ENCODE data around the gene NAP1L3. TPM values are rescaled to one million over a fixed set of nuclear protein-coding genes. Genes with fewer than 3 reads are reported as not detected.

Gene NAP1L3
- total RNA-seq, 1 experiment from 2014 or later = 1.5 TPM

DNA sequence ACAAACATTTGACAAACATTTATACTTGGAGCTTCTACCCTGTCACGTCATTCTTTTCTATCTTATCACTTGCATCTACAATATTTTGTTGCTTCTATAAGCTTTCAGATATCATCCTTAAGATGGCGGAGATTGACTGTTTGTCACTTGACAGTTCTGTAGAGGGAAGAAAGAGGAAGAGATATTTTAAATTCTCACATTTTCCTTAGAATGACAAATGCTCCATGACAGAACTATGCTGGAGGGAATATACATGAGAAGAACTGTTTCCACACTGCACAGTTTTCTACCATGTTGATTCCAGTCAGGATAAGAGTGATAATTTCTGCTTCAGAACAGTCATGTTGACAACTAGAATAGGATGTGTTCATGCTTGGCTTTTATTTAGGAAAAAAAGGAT lies 30.3 kb upstream of the NAP1L3 start:
- intact Hi-C loops (cut with micrococcal nuclease) = no loop called here
- no peaks in the 10 kb centered on the region for H3K36me3 ChIP-seq (ENCODE audit: low read depth, low read length)
- no peaks in the 10 kb centered on the region for H3K9me3 ChIP-seq (ENCODE audit: low read length)
- no peaks in the 10 kb centered on the region for H3K4me1 ChIP-seq (ENCODE audit: insufficient read depth, low read length)
- ATAC-seq (no peak), DNase-seq (no peak)
- no peak overlapping the region for H3K27ac ChIP-seq (ENCODE audit: low read length)
- H3K79me2 ChIP-seq (ENCODE audit: low read length) = no peaks in the 10 kb centered on the region
- ChIA-PET CTCF (no interaction called here), POLR2A (ENCODE audit: unreplicated experiment) (no interaction called here)
- no peaks in the 10 kb centered on the region for H3K9me2 ChIP-seq (replicated peaks; ENCODE audit: low read length)
- no peaks in the 10 kb centered on the region for H3F3A ChIP-seq (ENCODE audit: low read length, unreplicated experiment)
- BruUV-seq (replicated peaks) = no TSS peak
- no peaks in the 10 kb centered on the region for H4K20me1 ChIP-seq (ENCODE audit: low read length)
- H3K9ac ChIP-seq (ENCODE audit: low read length) = no peak overlapping the region
- TF ChIP-seq EZH2phosphoT487 (IDR thresholded peaks at IDR 0.05; ENCODE audit: borderline replicate concordance, low read length) = no peak
- TF ChIP-seq, protein P1, sequence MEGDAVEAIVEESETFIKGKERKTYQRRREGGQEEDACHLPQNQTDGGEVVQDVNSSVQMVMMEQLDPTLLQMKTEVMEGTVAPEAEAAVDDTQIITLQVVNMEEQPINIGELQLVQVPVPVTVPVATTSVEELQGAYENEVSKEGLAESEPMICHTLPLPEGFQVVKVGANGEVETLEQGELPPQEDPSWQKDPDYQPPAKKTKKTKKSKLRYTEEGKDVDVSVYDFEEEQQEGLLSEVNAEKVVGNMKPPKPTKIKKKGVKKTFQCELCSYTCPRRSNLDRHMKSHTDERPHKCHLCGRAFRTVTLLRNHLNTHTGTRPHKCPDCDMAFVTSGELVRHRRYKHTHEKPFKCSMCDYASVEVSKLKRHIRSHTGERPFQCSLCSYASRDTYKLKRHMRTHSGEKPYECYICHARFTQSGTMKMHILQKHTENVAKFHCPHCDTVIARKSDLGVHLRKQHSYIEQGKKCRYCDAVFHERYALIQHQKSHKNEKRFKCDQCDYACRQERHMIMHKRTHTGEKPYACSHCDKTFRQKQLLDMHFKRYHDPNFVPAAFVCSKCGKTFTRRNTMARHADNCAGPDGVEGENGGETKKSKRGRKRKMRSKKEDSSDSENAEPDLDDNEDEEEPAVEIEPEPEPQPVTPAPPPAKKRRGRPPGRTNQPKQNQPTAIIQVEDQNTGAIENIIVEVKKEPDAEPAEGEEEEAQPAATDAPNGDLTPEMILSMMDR (conservative IDR thresholded peaks at IDR 0.05; ENCODE audit: low read depth, low read length) = no peak
- TF ChIP-seq EZH2 (IDR thresholded peaks at IDR 0.05; ENCODE audit: low read length, unreplicated experiment) = no peak
- no peak overlapping the region for H3K4me3 ChIP-seq (ENCODE audit: low read length)
- H3K27me3 ChIP-seq (ENCODE audit: low read length) = no peaks in the 10 kb centered on the region
- H3K4me2 ChIP-seq (ENCODE audit: low read length) = no peak overlapping the region
- no peak overlapping the region for H2AFZ ChIP-seq (ENCODE audit: low read length)

DNA sequence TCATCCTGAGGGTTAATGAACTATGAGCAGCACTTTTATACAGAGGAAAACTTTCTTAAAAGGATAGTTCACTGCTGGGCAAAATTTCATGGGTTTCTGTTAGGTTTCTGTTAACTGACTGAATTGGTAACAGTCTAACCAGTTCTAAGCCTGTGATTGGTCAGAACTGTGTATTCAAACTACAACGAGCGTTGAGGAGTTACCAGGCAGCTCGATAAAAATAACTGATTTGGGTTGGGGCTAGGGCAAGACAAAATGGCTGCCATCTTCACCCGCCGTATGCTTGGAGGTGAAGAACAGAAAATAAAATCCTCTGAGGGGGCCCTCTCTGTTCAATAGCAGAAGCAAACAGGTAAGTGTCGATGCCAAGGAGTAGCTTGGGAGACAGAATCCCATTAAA lies 22.6 kb upstream of the NAP1L3 start:
- H3K9me3 ChIP-seq (ENCODE audit: low read length) = no peaks in the 10 kb centered on the region
- H3K27me3 ChIP-seq (ENCODE audit: low read length) = no peaks in the 10 kb centered on the region
- TF ChIP-seq EZH2 (IDR thresholded peaks at IDR 0.05; ENCODE audit: low read length, unreplicated experiment) (no peak), EZH2phosphoT487 (IDR thresholded peaks at IDR 0.05; ENCODE audit: borderline replicate concordance, low read length) (no peak)
- TF ChIP-seq, protein P1 (conservative IDR thresholded peaks at IDR 0.05; ENCODE audit: low read depth, low read length) = no peak
- no peaks in the 10 kb centered on the region for H3K4me1 ChIP-seq (ENCODE audit: insufficient read depth, low read length)
- BruUV-seq (replicated peaks) = no TSS peak
- no peaks in the 10 kb centered on the region for H3K79me2 ChIP-seq (ENCODE audit: low read length)
- no peak overlapping the region for H2AFZ ChIP-seq (ENCODE audit: low read length)
- DNase-seq (no peak), ATAC-seq (no peak)
- no peak overlapping the region for H3K4me3 ChIP-seq (ENCODE audit: low read length)
- H3F3A ChIP-seq (ENCODE audit: low read length, unreplicated experiment) = no peaks in the 10 kb centered on the region
- H3K9ac ChIP-seq (ENCODE audit: low read length) = no peak overlapping the region
- POLR2A ChIA-PET (ENCODE audit: unreplicated experiment) = no interaction called here
- H3K36me3 ChIP-seq (ENCODE audit: low read depth, low read length) = no peaks in the 10 kb centered on the region
- H3K4me2 ChIP-seq (ENCODE audit: low read length) = no peak overlapping the region
- no peak overlapping the region for H3K27ac ChIP-seq (ENCODE audit: low read length)
- CTCF ChIA-PET = no interaction called here
- no peaks in the 10 kb centered on the region for H4K20me1 ChIP-seq (ENCODE audit: low read length)
- no peaks in the 10 kb centered on the region for H3K9me2 ChIP-seq (replicated peaks; ENCODE audit: low read length)
- intact Hi-C loops (cut with micrococcal nuclease) = no loop called here

DNA sequence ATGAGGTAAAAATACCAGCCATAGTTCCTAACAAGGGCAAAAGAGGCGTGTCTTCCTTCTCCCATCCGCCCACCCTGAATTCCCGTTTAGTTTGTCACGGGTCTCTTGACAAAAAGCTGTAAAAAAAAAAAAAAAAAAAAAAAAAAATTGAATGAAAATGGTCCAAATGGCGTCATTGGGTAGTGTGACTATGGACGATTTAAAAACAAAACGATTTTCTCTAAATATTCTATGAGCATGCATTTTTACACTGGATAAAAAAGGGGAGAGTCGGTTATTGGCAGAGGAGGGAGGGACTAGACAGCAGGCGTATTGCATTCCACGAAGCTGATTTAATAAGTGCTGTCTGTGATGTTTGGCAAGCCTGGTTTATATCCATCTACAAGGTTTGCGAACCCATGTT lies 492 bp upstream of the NAP1L3 start, which contains the start of gene FAM133A:
Gene FAM133A (plus strand): TSS at position 338 of the 403 bp plus-strand sequence. CDS start 35,214 bp downstream, outside the sequence.
- ATAC-seq = peak; percentile 54
- intact Hi-C loops (cut with micrococcal nuclease) = loop anchor here (10.0 kb wide), 1 partner anchor 89 kb away; no protein-coding TSS in a partner anchor

More for the DNA sequence above, 492 bp upstream of the NAP1L3 start, which contains the start of gene FAM133A:
- CTCF ChIA-PET = no interaction called here
- H3K9me3 ChIP-seq (ENCODE audit: low read length) = no peaks in the 10 kb centered on the region
- TF ChIP-seq EZH2phosphoT487 (IDR thresholded peaks at IDR 0.05; ENCODE audit: borderline replicate concordance, low read length) (no peak), EZH2 (IDR thresholded peaks at IDR 0.05; ENCODE audit: low read length, unreplicated experiment) (no peak)
- TF ChIP-seq, protein P1 (conservative IDR thresholded peaks at IDR 0.05; ENCODE audit: low read depth, low read length) = no peak
- H3K4me1 ChIP-seq (ENCODE audit: insufficient read depth, low read length) = no peaks in the 10 kb centered on the region
- H3K79me2 ChIP-seq (ENCODE audit: low read length) = no peaks in the 10 kb centered on the region
- no peak within 1 kb of the TSS for H3K27ac ChIP-seq (ENCODE audit: low read length)
- H3K4me2 ChIP-seq (ENCODE audit: low read length) = peak within 1 kb of the TSS; percentile 84
- no TSS peak for BruUV-seq (replicated peaks)
- H4K20me1 ChIP-seq (ENCODE audit: low read length) = no peaks in the 10 kb centered on the region
- H2AFZ ChIP-seq (ENCODE audit: low read length) = peak within 1 kb of the TSS; percentile 86
- no peaks in the 10 kb centered on the region for H3K9me2 ChIP-seq (replicated peaks; ENCODE audit: low read length)
- no peaks in the 10 kb centered on the region for H3F3A ChIP-seq (ENCODE audit: low read length, unreplicated experiment)
- peak; percentile 30 for DNase-seq
- no peaks in the 10 kb centered on the region for H3K36me3 ChIP-seq (ENCODE audit: low read depth, low read length)
- peak within 1 kb of the TSS; percentile 76 for H3K4me3 ChIP-seq (ENCODE audit: low read length)
- H3K27me3 ChIP-seq (ENCODE audit: low read length) = no peaks in the 10 kb centered on the region
- H3K9ac ChIP-seq (ENCODE audit: low read length) = peak within 1 kb of the TSS; percentile 26; the same call in 1 of the 2 replicates
- POLR2A ChIA-PET (ENCODE audit: unreplicated experiment) = no interaction called here

All from PC-3 (cell line).